Stromal cell of bone marrow (primary cell): ENCODE measurements around the gene TFEB.

Experiments used
- DNase-seq: peaks from one replicate; pipeline ENCODE4 v3.0.0-alpha.2; 2012; ENCODE audit warnings: low read depth

The TFEB gene

DNA sequence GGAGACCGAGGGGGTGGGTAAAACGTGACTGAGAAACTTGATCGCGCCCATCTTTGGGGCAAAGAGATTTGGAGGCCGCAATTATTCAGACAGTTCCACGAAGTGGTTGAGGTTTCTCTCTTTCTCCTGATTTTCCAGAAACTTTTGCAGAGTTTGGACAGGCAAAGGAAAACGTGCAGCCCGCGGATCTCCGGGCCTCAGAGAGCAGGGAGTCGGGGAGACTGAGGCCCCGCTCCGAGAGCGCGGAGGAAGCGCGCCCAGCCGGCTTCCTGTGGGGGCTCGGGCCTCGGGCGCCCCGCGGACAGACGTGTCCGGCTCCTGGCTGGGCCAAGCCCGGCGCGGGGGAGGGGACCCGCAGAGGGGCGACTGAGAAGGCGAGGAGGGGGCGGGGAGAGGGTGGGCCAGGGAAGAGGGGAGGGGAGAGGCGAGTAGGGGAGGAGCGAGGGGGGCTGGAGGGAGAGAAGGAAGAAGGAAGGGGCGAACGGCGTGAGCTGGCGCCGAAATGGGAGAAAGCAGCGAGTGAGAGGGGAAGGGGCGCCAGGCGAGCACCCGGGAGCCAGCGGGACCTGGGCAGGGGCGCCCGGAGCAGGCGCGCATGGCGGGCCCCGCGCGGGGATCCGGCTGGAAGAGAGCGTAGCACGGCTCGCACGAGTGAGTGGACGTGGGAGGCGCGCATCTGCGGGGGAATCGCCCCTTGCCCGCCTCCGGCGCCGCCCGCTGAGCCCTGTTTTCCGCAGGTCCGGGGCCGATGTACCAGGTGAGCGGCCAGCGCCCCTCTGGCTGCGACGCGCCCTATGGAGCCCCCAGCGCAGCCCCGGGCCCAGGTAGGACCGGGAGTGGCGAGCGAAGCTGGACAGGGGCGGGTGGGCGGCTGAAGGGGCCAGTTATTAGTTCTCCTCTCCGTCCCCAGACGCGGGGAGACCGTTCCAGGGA is 97.1 kb downstream of the TFEB start, which contains the start of gene MDFI:
TSS of gene MDFI (plus strand) at position 467 of the 933 bp plus-strand sequence. CDS start at position 749, 282 bp downstream.
- no peak for DNase-seq

GRCh38 chr6:41637194-41638001 is 98.0 kb downstream of the TFEB start:
- no peak for DNase-seq

- DNase-seq = no peak
Observed at GRCh38 chr6:41636833-41637193, 98.6 kb downstream of the TFEB start.

DNA sequence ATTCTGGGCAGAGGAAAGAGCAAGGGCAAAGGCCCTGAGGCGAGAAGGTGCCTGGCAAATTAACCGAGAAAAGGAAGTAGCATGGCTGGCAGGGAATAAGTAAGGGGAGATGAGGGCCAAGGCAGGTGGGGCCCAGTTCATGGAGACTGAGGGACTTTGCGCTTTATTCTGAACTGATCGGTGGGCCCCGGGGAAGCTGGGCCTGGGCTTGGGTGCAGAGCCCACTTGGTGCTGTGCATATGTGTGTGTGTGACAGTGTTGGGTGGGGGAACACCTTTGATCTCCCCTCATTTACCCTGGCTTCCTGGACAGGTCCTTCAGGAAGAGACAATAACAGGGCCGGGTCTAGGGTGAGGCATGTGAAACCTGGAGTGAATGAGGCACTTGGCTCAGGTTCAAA is 100.0 kb downstream of the TFEB start:
- DNase-seq = no peak

GRCh38 chr6:41634657-41635056 is 100.8 kb downstream of the TFEB start:
- DNase-seq = no peak
